Limb (tissue), 2 donors: ENCODE results near the gene HOXC4.
A peak's percentile ranks its signal among the peaks of the same experiment; 100 is the strongest.

Experiments
- DNase-seq, 2 donors: peaks; one replicate each; pipeline ENCODE4 v3.0.0-alpha.2; 2016; ENCODE audit errors: extremely low spot score in 2 of 2

Gene HOXC4

DNA sequence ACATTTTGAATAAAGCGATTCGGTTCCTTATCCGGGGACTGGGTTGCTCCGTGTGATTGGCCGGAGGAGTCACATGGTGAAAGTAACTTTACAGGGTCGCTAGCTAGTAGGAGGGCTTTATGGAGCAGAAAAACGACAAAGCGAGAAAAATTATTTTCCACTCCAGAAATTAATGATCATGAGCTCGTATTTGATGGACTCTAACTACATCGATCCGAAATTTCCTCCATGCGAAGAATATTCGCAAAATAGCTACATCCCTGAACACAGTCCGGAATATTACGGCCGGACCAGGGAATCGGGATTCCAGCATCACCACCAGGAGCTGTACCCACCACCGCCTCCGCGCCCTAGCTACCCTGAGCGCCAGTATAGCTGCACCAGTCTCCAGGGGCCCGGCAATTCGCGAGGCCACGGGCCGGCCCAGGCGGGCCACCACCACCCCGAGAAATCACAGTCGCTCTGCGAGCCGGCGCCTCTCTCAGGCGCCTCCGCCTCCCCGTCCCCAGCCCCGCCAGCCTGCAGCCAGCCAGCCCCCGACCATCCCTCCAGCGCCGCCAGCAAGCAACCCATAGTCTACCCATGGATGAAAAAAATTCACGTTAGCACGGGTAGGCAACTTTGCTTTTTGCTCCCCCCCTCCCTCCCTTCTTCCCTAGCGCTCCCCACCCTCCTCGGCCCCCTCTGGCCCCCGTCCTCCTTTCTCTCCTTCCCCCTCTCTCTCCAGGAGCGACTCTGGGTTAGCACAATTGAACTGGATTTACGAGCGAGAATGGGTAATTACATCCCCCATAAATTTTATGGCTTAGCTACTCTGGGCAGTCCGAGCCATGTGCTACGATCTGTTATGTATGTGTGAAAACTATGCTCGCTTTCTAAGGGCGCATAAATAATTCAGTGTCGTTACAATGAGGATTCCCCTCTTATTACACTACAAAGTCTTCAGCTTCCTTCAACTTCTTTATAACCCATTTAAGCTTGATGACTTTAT, at the start of gene HOXC4:
Gene HOXC4 (plus strand): TSS at position 85 of the 991 bp plus-strand sequence. CDS start 88 bp downstream, at position 173.
- peak in 1 of 2 donors; percentile 69 for DNase-seq

DNA sequence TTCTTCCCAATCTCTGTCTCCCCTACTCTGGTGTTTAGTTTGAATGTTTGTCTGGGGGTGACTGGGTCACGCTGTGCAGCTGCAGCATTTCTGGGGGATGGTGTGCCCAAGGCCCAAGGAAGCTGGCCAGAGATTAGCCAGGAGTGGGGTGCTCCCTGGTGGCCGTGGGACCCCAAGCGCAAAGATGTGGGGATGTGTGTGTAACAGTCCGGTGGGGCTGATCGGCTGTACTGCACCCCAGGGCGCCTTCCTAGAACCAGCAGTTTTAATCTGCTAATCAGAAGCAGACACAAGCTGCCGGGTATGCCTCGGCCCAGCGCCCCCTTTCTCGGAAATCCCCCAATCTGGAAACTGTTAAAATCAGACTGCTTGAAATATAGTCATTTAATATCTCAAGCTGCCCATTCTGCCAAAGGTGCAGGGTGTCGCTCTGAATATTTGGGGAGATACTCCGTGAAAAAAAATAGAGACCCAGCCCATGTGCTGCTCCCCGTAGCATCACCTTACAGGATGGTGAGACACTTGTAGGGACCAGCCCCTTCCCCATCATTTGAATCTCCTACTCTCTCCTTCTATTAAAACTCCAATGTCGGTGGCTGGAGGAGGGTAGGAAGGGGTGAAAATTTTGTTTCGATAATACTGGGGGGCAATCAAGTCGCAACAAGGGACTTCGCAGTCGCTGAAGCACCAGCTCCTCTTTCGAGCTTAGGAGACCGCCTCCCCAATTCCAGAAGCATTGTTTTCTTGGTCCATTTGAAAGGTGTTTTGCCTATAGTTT, 49.4 kb upstream of the HOXC4 start:
- DNase-seq, result no peak

DNA sequence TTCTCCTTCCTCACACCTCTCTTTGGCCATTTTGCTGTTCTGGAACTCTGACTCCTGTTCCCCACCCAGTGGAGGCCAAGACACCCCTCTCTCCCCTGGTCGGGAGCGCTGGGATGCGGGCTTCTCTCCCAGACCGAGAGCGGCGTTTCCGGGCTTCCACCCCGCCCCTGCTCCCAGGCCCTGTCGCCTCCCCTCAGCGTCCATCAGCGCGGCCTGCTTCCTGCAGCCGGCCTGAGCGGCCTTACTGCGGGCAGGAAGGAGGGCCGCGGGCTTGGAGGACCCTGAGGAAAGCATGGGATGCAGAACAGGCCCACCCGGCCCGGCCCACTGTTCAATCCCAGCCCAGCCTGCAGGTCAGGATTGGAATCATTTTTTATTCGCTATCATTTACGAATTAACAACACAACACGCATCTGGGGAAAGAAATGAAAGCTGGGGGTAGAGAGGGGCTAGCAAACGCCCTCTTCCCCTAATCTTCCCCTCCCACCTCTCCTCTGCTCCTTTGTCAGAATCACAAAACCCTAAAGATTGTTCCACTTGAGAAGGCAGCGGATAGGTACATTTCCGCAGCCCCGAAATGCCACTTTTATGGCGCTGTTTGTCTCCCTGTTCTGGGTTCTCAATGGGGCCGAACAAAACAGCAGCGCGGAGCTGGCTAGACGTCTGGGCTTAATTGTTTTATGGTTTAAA, 48.6 kb upstream of the HOXC4 start:
- DNase-seq, result peak in 1 of 2 donors; percentile 69

DNA sequence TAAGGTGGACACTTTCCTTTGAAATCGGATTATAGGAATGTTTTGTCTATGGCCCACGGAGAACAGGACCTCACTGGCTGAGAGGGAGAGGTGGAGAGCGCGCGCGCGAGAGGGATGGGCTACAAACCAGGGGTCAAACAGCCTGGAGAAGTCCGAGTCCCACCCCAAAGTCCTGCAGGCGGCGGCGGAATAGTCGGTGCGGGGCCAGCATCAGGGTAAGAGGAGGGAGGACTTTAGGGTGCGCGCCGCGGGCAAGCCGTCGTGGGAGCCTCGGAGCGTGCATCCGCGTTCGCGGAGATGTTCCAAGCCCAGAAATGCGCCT, 48.1 kb upstream of the HOXC4 start:
- DNase-seq, result no peak

DNA sequence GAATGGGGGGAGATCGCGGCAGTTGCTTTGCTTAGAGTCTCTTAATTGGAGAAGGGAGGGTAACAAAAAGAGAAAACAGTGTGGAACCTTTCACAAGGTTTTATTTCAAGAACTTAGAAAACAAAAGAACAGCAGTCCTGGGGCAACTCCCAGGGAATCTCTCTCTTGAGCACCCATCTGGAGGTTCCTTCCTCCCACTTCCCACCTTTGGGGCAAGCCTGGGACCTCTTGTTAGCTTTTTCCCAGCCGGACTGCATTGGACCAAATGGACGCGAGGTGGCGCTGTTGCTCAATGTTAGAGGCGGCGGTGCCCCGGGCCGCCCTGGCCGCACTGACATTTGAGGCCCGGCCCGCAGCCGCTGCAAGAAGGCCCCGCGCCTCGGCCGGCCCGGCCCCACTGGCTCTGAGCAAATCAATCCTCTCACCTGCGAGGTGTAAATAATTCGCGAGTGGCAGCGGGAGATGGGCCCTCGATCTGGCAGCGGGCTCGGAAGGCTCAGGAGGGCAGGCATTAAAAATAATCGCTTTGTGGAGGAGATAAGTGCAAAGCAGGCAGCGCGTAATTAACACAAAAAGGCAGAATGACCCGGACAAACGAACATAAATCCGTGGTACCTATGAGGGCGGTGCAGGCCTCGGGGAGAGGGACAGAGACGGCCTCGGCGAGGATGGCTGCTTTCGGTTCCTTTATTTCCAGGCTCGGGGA, 47.6 kb upstream of the HOXC4 start:
- peak; percentile 74 to 93 for DNase-seq

DNA sequence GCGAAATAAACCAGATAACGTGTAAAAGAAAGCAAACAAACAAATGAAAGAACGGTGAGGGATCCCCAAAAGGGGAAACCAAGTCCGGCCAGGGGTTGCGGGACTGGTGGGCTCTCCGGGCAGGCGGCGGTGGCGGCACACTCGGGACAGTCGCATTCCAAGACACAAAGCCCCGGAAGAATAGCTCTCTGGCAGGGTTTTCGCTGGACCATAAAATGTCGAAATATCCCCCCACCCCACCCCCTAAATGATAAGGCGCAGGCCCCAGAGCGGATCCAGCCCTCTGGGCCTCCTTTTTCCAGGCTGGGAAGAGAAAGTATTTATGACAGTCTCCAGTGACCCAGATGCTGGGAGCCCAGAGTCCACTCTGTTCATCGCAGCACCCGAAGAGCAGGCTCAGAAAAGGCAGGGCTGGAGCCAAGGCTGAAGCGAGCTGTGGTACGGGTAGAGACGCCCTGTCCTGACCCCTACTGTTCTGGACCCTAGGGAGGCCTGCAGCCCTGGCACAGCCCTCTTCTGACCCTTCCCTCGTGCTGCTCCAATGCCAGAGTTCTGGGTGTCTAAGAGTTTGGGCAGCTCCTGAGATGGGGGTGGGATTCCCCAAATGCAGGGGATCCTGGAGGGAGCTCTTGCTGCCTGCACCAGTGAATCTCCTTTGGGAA, 46.9 kb upstream of the HOXC4 start:
- DNase-seq, result no peak

DNA sequence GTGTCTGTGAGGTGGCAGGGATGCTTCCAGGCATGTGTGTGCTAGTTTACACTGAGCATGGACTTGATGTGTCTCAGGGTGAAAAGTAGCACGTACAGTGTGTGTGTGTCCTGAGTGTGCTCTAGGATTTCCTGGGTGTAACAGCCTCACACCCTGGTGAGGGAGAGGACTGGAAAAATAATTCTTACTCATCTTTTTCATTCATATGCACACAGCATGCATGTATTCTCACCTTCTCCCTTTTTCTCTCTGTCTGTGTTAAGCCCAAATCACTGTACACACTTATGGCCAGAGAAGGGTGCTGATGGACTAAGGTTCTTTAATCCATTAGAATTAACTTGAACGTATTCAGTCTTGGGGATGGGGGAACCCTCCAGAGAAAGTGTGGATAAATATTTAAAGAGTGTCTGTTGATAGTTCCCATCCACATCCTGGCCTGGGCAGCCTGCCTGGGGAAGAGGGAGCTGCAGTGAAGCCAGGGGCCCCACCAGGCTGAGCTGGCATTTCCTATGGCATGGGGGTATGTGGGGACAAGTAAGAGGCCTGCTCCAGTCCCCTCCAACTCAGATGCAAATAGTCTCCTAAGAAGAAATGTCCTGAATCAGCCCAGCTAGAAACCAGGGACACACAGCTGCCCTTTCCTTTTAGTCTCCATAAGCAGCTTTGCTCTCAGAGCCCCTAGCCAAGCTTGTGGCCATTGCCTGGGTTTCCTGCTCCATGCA, 45.9 kb upstream of the HOXC4 start:
- DNase-seq, result no peak

DNA sequence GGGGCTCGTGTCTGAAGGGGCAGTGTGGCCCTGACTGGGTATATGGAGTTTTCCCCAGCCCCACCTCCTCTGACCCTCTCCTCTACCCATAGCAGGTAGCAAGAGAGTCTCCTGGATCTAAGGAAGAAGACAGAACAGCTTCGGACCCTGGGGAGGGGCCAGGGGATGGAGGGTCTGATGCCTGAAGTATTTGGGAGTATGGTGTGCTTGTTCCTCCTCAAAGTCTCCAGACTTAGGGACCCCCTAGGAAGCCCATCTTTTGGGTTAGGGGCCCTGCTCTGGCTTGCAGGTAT, 45.4 kb upstream of the HOXC4 start:
- no peak for DNase-seq

DNA sequence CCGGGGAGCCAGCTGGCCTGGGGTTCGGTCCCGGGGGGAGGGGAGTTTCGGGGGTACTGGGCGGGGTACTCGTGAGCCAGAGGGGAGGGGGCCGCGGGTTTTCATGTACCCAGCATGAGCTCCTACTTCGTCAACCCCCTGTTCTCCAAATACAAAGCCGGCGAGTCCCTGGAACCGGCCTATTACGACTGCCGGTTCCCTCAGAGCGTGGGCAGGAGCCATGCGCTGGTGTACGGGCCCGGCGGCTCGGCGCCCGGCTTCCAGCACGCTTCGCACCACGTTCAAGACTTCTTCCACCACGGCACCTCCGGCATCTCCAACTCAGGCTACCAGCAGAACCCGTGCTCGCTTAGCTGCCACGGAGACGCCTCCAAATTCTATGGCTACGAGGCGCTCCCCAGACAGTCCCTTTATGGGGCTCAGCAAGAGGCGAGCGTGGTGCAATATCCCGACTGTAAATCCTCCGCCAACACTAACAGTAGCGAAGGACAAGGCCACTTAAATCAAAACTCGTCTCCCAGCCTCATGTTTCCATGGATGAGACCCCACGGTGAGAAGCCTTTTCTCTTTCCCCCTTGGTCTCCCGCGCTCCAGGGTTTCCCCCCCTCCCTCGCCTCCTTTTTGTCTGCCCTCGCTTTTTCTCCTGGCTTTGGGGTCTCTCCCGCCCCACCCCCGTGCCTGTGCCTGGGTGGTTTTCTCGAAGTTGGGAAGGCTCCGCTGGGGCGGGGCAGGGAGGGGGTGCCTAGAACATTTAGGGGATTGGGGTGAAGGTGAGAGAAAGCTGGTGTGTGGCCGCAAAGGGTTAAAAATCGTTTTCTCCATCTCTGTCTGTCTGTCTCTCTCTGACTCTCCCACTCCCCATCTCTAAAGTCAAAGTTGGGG, 44.2 kb upstream of the HOXC4 start:
- DNase-seq, result peak in 1 of 2 donors; percentile 77

DNA sequence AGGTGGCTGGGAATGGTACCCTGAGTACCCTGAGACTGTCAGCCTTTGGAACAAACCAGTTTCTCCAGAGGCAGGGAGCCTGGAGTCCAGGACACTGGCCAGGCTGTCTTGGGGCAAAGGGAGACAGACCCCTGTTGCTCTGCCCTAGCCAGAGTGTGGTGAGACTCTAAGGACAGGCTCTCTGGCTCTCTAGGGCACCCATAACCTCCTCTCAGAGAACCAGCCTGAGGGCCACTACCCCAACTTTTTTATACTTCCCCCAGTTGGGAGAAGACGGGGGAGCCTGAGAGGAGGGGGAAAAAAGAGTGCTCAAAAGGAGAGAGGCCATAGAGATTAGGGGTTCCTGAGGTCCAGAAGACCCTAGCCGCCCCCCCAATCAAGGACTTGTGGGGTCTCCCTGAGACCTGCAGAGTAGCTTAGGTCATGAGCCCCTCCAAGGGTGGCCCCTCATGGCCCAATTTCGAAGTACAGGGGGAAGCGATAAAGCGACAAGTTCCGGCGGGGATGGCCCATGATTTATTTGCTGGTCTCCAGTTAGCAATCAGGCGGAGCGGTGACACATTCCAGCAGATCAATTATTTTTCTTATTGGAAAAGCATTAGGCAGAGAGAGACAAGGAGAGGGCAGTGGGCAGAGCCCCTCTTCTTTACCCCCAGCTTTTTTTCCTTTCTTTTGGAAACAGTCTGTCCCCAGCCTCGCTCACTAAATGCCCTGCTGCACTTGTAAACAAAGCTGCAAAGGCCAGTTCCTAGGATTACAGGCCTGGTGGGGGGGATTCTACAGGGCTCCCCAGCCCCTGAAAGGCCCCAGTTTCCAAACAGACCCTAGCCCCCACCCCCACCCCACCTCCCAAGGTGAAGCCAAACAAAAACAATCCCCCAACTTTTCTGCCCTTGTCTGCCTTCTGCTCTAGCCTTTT, 43.3 kb upstream of the HOXC4 start:
- DNase-seq, result no peak

DNA sequence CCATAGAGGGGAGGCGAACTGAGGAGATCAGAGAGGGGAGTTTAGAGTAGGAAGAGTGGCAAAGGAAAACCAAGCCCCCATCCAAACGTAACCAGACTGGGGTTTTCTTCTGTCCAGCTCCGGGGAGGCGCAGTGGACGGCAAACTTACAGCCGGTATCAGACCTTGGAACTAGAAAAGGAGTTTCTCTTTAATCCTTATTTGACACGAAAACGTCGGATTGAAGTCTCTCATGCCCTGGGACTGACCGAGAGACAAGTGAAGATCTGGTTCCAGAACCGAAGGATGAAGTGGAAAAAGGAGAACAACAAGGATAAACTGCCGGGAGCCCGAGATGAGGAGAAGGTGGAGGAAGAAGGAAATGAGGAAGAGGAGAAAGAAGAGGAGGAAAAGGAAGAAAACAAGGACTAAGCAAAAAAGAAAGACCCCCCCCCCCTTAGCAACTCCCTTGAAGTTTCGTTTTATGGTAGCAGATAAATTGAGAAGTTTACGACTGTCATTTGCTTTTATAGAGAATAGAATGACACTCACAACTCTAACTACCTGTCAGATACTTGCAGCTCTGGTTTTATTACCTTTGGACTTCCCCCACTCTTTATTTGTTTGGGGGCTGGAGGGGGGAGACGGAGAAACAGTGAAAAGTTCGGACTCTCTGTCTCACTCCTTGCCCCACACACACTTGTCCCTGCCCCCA, 42.5 kb upstream of the HOXC4 start:
- DNase-seq, result no peak

DNA sequence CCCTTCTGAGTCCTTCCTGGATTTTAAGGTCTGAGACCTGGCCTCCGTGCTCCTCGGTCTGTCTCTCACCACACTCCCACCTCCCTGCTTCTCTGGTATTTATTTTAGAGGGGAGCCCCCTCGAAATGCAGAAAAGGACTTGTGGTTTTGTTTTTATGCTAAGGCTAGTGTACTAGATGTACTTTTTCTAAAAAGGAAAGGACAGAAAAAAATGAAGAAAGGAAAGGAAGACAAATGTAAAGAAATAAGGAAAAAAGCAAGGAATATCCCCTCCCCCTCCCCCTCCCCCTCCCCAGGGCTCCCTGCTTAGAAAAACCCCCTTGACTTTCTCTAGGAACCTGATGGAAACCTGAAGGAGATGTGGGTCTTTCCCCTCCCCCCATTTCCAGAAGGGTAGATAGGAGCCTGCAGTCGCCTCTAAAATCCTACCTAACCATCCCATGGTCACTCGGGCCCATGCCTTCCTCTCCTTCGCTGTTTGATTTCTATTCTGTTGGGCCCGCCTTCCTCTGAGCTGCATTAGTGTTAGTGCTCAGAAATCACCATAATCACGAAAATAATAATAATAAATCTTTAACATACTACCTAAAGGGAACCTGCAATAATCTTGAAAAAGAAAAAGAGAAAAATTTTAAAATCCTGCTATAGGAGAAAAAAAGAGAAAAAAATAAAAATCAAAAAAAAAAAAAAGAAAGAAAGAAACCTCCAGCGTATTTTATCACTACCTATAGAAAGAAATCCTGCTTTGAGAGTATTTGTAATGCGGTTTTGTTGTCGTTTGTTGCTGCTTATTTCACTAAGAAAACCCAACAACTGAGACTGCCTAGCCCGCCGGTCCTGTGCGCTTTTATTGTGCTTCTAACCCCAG, 41.7 kb upstream of the HOXC4 start:
- DNase-seq, result no peak

DNA sequence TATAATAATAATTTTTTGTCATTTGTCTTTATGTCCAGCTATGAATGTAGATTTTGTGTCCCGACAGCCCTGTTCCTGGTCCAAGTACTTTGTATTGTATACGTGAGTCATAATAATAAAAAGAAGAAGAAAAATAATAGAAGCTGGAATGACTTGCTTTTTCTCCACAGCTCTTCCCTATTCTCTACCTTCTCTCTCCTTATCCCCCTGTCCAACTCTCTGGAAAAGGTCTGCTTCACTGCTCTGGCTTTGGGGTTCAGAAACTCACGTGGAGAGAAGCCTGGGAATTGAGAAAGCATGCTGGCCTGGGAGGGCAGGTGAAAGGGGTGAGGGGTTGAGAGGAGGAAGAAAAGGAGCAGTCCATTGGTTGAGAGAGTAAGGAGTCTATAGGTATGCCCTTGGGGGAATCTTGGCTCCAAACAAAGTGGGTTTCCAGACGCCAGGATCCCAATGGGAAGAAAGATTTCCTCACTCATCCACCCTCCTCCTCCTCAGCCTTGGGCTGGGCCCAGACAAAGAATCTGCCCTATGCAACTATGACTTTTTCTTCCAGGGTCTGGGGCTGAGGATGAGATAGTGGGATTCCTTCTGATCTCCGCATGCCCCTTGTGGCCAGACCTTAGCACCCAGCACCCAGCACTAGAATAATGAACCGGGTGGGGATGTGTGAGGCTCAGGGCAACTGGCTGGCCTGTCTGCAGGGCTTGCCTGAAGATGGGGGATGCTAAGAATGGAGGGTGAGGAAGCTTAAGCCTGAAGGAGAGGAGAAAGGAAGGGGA, 40.8 kb upstream of the HOXC4 start:
- DNase-seq, result no peak

DNA sequence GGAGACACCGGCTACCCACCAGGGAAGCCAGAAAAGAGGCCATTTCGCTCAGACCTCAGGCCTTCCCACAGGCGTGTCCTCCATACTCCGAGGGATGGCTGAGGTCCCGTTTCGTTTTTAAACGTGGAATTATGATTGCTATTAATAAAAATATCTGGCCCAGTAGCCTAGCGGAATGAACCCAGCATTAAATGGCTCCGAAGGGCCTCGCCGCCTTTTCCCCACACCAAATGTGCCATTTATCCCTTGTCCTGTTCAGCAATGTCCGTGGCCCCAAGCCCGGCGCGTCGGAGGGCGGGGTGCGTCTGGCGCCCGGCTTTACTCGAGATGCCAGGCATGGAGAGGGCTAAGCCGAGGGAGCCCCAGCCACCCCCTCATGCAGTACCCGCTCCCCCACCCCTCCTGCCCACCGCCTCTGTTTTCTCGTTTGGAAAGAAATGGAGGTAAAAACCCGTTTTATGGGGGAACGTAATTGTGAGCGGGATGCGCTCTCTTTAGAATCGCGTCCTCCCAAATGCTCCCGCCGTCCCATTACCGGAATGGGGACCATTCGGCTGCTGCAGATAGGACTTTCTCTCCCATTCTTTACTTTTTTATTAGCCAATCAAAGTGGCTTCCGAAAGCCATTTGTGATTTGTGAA, 39.1 kb upstream of the HOXC4 start:
- DNase-seq, result no peak
